HCT116 (cell line): ENCODE measurements around the gene CFB.

Experiments used
- EZH2phosphoT487 ChIP-seq: fragments of 200-600 bp; IDR thresholded peaks from 2 replicates; pipeline ENCODE4 v1.6.1; 2018; ENCODE audit warnings: antibody characterized with exemption, borderline replicate concordance
- POLR2A ChIP-seq: IDR thresholded peaks from 2 replicates; pipeline ENCODE4 v1.7.0; 2011; ENCODE audit warnings: borderline replicate concordance; ENCODE audit not compliant: insufficient read depth, insufficient read length; ENCODE audit errors: extremely low read depth
- POLR2AphosphoS5 ChIP-seq: IDR thresholded peaks from 2 replicates; pipeline ENCODE4 v1.6.1; 2011; ENCODE audit warnings: mild to moderate bottlenecking, low read depth, low read length, moderate library complexity
- RAD21 ChIP-seq: IDR thresholded peaks from 2 replicates; pipeline ENCODE4 v1.6.1; 2012; ENCODE audit warnings: low read depth, mild to moderate bottlenecking
- SP1 ChIP-seq: IDR thresholded peaks from 2 replicates; pipeline ENCODE4 v1.6.1; 2012; ENCODE audit warnings: low read depth
- TCF7L2 ChIP-seq: IDR thresholded peaks from 2 replicates; pipeline ENCODE4 v1.7.0; 2011; ENCODE audit warnings: borderline replicate concordance, inconsistent platforms; ENCODE audit not compliant: insufficient read depth, insufficient read length; ENCODE audit errors: extremely low read depth
- YY1 ChIP-seq: IDR thresholded peaks from 2 replicates; pipeline ENCODE4 v1.6.1; 2011; ENCODE audit warnings: low read length, low read depth, moderate library complexity, mild to moderate bottlenecking; ENCODE audit not compliant: insufficient replicate concordance; ENCODE audit errors: extremely low read depth
- ZNF274 ChIP-seq: fragments of 200-500 bp; sonication (Bioruptor generic); IDR thresholded peaks from 2 replicates; pipeline ENCODE4 v1.6.1; 2014; ENCODE audit warnings: mild to moderate bottlenecking, low read depth, low read length, inconsistent platforms
- TF ChIP-seq, protein P1 (sequence below), 3 experiments: fragments of 200-600 bp in 1 of 3; sonication (generic) in 1 of 3; IDR thresholded peaks in 2 of 3; conservative IDR thresholded peaks in 1 of 3; 2 replicates each; pipeline ENCODE4 v1.5.1; 2012 to 2017; ENCODE audit warnings: low read depth in 2 of 3, low read length in 2 of 3, antibody characterized with exemption in 1 of 3, borderline replicate concordance in 1 of 3, control low read depth in 1 of 3, mild to moderate bottlenecking in 1 of 3, mixed read lengths in 1 of 3, mixed run types in 1 of 3, moderate library complexity in 1 of 3; ENCODE audit not compliant: insufficient read depth in 1 of 3

DNA sequence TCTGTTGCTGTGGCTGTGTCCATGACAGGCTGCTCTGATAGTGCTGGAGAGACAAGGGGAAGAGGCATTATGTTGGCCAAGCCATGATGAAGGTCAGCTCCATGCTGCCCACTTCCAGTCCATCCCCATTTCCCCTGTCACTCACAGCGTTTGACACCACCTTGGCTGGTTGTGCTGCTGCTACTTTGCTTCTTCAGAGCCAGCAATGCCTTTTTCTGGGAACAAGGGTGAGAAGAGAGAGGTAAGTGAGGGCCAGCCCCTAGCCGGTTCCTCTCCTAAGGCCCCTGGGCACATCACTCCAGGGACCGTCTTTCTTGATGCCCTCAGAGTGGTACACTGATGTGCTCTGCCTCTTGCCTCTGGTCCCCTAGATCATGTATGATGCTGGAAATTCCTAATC lies 10.9 kb downstream of the CFB start:
- TF ChIP-seq, protein P1, sequence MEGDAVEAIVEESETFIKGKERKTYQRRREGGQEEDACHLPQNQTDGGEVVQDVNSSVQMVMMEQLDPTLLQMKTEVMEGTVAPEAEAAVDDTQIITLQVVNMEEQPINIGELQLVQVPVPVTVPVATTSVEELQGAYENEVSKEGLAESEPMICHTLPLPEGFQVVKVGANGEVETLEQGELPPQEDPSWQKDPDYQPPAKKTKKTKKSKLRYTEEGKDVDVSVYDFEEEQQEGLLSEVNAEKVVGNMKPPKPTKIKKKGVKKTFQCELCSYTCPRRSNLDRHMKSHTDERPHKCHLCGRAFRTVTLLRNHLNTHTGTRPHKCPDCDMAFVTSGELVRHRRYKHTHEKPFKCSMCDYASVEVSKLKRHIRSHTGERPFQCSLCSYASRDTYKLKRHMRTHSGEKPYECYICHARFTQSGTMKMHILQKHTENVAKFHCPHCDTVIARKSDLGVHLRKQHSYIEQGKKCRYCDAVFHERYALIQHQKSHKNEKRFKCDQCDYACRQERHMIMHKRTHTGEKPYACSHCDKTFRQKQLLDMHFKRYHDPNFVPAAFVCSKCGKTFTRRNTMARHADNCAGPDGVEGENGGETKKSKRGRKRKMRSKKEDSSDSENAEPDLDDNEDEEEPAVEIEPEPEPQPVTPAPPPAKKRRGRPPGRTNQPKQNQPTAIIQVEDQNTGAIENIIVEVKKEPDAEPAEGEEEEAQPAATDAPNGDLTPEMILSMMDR (IDR thresholded peaks at IDR 0.05 in 2 of 3, conservative IDR thresholded peaks at IDR 0.05 in 1 of 3; ENCODE audit: borderline replicate concordance in 1 of 3, insufficient read depth in 1 of 3, low read depth in 2 of 3, low read length in 2 of 3), result no peak
- TF ChIP-seq RAD21, result no peak
- no peak for TF ChIP-seq POLR2A
- TF ChIP-seq SP1, result no peak
- TF ChIP-seq ZNF274, result no peak
- TF ChIP-seq EZH2phosphoT487, result no peak
- no peak for TF ChIP-seq TCF7L2
- no peak for TF ChIP-seq YY1
- no peak for TF ChIP-seq POLR2AphosphoS5
